ENCODE results near the gene PRIM2. TPM values are rescaled to one million over a fixed set of nuclear protein-coding genes. Genes with fewer than 3 reads are reported as not detected.

The PRIM2 gene
- total RNA-seq, 1 experiment from 2014 or later = 44.0 TPM

DNA sequence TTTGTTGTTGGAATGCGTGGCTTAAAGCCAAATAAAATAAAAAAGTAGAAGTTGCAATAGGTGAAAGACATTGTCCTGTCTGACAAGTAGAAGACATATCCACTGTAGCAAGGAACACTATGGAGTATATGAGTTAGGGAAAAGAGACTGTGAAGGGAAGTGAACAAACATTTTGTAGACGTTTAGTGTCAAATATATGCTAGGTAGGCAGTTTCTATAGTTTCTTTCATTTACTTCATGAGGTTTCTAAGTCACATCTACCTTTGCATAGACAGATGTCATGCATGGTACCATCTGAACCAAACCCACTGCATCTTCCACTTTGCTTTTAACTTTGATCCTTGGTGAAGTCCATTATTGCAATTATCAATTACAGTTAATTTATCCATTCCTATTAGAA, 9.9 kb downstream of the PRIM2 start:
- RAD21 ChIA-PET (ENCODE audit: low non-redundant PET in 1 of 2, low total read pairs in 2 of 2, uncharacterized antibody in 2 of 2, unreplicated experiment in 2 of 2) = no interaction called here
- Histone ChIP-seq H3K9me3 (ENCODE audit: control insufficient read depth in 1 of 2, insufficient read depth in 1 of 2, low read depth in 1 of 2, low read length in 2 of 2) (0 out of 4 replicates have a peak, but pooled peaks cover 5 to 6% of the 10 kb centered on the region in 2 experiments), H3K9me2 (ENCODE audit: insufficient read depth) (no peaks in the 10 kb centered on the region), H2AFZ (ENCODE audit: low read depth, low read length, poor library complexity, severe bottlenecking) (no peak overlapping the region), H3K36me3 (ENCODE audit: control insufficient read depth in 1 of 2, insufficient read depth in 2 of 2, low read length in 2 of 2) (peaks cover 31 to 67% of the 10 kb centered on the region in 2 experiments), H4K20me1 (ENCODE audit: insufficient read depth) (no peaks in the 10 kb centered on the region), H3K4me1 (ENCODE audit: control insufficient read depth in 1 of 2, insufficient read depth in 2 of 2, low read length in 2 of 2) (no peaks in the 10 kb centered on the region), H3K79me2 (ENCODE audit: insufficient read depth, low read length) (peaks cover 57% of the 10 kb centered on the region), H3K4me3 (replicated peaks in 1 of 2; ENCODE audit: low read depth in 1 of 2, low read length in 2 of 2) (no peak overlapping the region), H3K9ac (ENCODE audit: low read length) (no peak overlapping the region), H3K27me3 (ENCODE audit: insufficient read depth, low read length) (no peaks in the 10 kb centered on the region), H3K27ac (ENCODE audit: low read depth, low read length) (no peak overlapping the region), H3K4me2 (ENCODE audit: low read length) (no peak overlapping the region)
- TF ChIP-seq EZH2phosphoT487 (IDR thresholded peaks at IDR 0.05; ENCODE audit: borderline replicate concordance) = no peak
- no peak for TF ChIP-seq POLR2A (IDR thresholded peaks at IDR 0.05; ENCODE audit: borderline replicate concordance, extremely low read depth, insufficient read depth, insufficient read length)
- TF ChIP-seq, protein P1, sequence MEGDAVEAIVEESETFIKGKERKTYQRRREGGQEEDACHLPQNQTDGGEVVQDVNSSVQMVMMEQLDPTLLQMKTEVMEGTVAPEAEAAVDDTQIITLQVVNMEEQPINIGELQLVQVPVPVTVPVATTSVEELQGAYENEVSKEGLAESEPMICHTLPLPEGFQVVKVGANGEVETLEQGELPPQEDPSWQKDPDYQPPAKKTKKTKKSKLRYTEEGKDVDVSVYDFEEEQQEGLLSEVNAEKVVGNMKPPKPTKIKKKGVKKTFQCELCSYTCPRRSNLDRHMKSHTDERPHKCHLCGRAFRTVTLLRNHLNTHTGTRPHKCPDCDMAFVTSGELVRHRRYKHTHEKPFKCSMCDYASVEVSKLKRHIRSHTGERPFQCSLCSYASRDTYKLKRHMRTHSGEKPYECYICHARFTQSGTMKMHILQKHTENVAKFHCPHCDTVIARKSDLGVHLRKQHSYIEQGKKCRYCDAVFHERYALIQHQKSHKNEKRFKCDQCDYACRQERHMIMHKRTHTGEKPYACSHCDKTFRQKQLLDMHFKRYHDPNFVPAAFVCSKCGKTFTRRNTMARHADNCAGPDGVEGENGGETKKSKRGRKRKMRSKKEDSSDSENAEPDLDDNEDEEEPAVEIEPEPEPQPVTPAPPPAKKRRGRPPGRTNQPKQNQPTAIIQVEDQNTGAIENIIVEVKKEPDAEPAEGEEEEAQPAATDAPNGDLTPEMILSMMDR (IDR thresholded peaks at IDR 0.05 in 2 of 3, conservative IDR thresholded peaks at IDR 0.05 in 1 of 3; ENCODE audit: borderline replicate concordance in 1 of 3, insufficient read depth in 1 of 3, low read depth in 2 of 3, low read length in 2 of 3) = no peak
- TF ChIP-seq FOSL1 (IDR thresholded peaks at IDR 0.05; ENCODE audit: low read depth) = no peak
- no peak for TF ChIP-seq RAD21 (IDR thresholded peaks at IDR 0.05; ENCODE audit: low read depth)
- TF ChIP-seq YY1 (IDR thresholded peaks at IDR 0.05; ENCODE audit: extremely low read depth, insufficient replicate concordance, low read depth, low read length) = no peak
- TF ChIP-seq POLR2AphosphoS5 (IDR thresholded peaks at IDR 0.05; ENCODE audit: low read depth, low read length) = no peak
- TF ChIP-seq, protein P2, sequence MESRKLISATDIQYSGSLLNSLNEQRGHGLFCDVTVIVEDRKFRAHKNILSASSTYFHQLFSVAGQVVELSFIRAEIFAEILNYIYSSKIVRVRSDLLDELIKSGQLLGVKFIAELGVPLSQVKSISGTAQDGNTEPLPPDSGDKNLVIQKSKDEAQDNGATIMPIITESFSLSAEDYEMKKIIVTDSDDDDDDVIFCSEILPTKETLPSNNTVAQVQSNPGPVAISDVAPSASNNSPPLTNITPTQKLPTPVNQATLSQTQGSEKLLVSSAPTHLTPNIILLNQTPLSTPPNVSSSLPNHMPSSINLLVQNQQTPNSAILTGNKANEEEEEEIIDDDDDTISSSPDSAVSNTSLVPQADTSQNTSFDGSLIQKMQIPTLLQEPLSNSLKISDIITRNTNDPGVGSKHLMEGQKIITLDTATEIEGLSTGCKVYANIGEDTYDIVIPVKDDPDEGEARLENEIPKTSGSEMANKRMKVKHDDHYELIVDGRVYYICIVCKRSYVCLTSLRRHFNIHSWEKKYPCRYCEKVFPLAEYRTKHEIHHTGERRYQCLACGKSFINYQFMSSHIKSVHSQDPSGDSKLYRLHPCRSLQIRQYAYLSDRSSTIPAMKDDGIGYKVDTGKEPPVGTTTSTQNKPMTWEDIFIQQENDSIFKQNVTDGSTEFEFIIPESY (IDR thresholded peaks at IDR 0.05; ENCODE audit: extremely low read depth, insufficient replicate concordance, low read length) = no peak
- no peak for TF ChIP-seq EZH2 (IDR thresholded peaks at IDR 0.05)
- TF ChIP-seq, protein P3, sequence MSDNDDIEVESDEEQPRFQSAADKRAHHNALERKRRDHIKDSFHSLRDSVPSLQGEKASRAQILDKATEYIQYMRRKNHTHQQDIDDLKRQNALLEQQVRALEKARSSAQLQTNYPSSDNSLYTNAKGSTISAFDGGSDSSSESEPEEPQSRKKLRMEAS (IDR thresholded peaks at IDR 0.05) = no peak
- TF ChIP-seq ELF1 (IDR thresholded peaks at IDR 0.05; ENCODE audit: borderline replicate concordance, low read depth) = no peak
- TF ChIP-seq JUND (IDR thresholded peaks at IDR 0.05) = no peak
- TF ChIP-seq SRF (IDR thresholded peaks at IDR 0.05; ENCODE audit: low read depth) = no peak
- TF ChIP-seq, protein P4, sequence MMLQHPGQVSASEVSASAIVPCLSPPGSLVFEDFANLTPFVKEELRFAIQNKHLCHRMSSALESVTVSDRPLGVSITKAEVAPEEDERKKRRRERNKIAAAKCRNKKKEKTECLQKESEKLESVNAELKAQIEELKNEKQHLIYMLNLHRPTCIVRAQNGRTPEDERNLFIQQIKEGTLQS (IDR thresholded peaks at IDR 0.05) = no peak
- no peak for DNase-seq (ENCODE audit: low read depth, low spot score)
- BruUV-seq (replicated peaks) = no TSS peak
- POLR2A ChIA-PET = no interaction called here
- CTCF ChIA-PET = no interaction called here
- no peak for ATAC-seq
- intact Hi-C loops (cut with micrococcal nuclease) = loop anchor here (10.0 kb wide), 1 partner anchor 973 kb away; no protein-coding TSS in a partner anchor

Data from HCT116 (cell line).